Measurements from ENCODE around the gene SARS1. TPM values are rescaled to one million over a fixed set of nuclear protein-coding genes. Genes with fewer than 3 reads are reported as not detected.

The SARS1 gene
- total RNA-seq, 2 donors from 2014 or later = 123 to 132 TPM

GRCh38 chr1:109240158-109241152 is 26.7 kb downstream of the SARS1 start:
- Histone ChIP-seq H3K4me3 (no peak overlapping the region), H3K9me3 (no peaks in the 10 kb centered on the region), H3K27me3 (replicated peaks; ENCODE audit: insufficient read depth) (no peaks in the 10 kb centered on the region), H3K4me1 (replicated peaks) (no peaks in the 10 kb centered on the region), H3K27ac (peak overlapping the region; percentile 49 to 68), H3K36me3 (peaks cover 5 to 6% of the 10 kb centered on the region in 2 donors)
- intact Hi-C loops (cut with DNase I) = no loop called here
- WGBS = 11% methylated on average over 26 of the region's 26 CpGs
- peak in 1 of 4 experiments; percentile 12 for TF ChIP-seq CTCF (IDR thresholded peaks at IDR 0.05)
- peak; percentile 60 for TF ChIP-seq POLR2AphosphoS5 (IDR thresholded peaks at IDR 0.05)
- TF ChIP-seq POLR2A (IDR thresholded peaks at IDR 0.05) = no peak
- peak; percentile 71 for DNase-seq (ENCODE audit: low spot score)

- 52% methylated on average over 6 of the region's 6 CpGs for WGBS
- DNase-seq (ENCODE audit: low spot score) = no peak
- H3K36me3 ChIP-seq = peaks cover 0 to 3% of the 10 kb centered on the region in 2 donors
- H3K4me1 ChIP-seq (replicated peaks) = no peaks in the 10 kb centered on the region
- no peaks in the 10 kb centered on the region for H3K27me3 ChIP-seq (replicated peaks; ENCODE audit: insufficient read depth)
- no peak overlapping the region for H3K4me3 ChIP-seq
- TF ChIP-seq CTCF (IDR thresholded peaks at IDR 0.05) = no peak
- no peak for TF ChIP-seq POLR2AphosphoS5 (IDR thresholded peaks at IDR 0.05)
- no peak for TF ChIP-seq POLR2A (IDR thresholded peaks at IDR 0.05)
- no peaks in the 10 kb centered on the region for H3K9me3 ChIP-seq
- no peak overlapping the region for H3K27ac ChIP-seq
- intact Hi-C loops (cut with DNase I) = no loop called here
Observed at GRCh38 chr1:109241344-109241743, 27.6 kb downstream of the SARS1 start.

- no peak for TF ChIP-seq POLR2A (IDR thresholded peaks at IDR 0.05)
- TF ChIP-seq CTCF (IDR thresholded peaks at IDR 0.05) = no peak
- no peak for TF ChIP-seq POLR2AphosphoS5 (IDR thresholded peaks at IDR 0.05)
- no peaks in the 10 kb centered on the region for H3K9me3 ChIP-seq
- no peak overlapping the region for H3K4me3 ChIP-seq
- DNase-seq (ENCODE audit: low spot score) = no peak
- intact Hi-C loops (cut with DNase I) = no loop called here
- no peak overlapping the region for H3K27ac ChIP-seq
- no peaks in the 10 kb centered on the region for H3K27me3 ChIP-seq (replicated peaks; ENCODE audit: insufficient read depth)
- no peaks in the 10 kb centered on the region for H3K4me1 ChIP-seq (replicated peaks)
- 47% methylated on average over 8 of the region's 8 CpGs for whole genome bisulfite sequencing
- H3K36me3 ChIP-seq = no peaks in the 10 kb centered on the region
Observed at GRCh38 chr1:109241841-109242345, 28.2 kb downstream of the SARS1 start.

- no peak overlapping the region for H3K4me3 ChIP-seq
- no peak overlapping the region for H3K27ac ChIP-seq
- no peaks in the 10 kb centered on the region for H3K36me3 ChIP-seq
- H3K27me3 ChIP-seq (replicated peaks; ENCODE audit: insufficient read depth) = no peaks in the 10 kb centered on the region
- no peak for TF ChIP-seq POLR2AphosphoS5 (IDR thresholded peaks at IDR 0.05)
- WGBS = 31% methylated on average over 7 of the region's 7 CpGs
- no peaks in the 10 kb centered on the region for H3K9me3 ChIP-seq
- H3K4me1 ChIP-seq (replicated peaks) = no peaks in the 10 kb centered on the region
- no peak for DNase-seq (ENCODE audit: low spot score)
- intact Hi-C loops (cut with DNase I) = no loop called here
Observed at GRCh38 chr1:109242387-109242786, 28.7 kb downstream of the SARS1 start.

GRCh38 chr1:109243221-109243620 is 29.5 kb downstream of the SARS1 start:
- H3K9me3 ChIP-seq = no peaks in the 10 kb centered on the region
- no peaks in the 10 kb centered on the region for H3K36me3 ChIP-seq
- no peak overlapping the region for H3K4me3 ChIP-seq
- no peak overlapping the region for H3K27ac ChIP-seq
- no peak for DNase-seq (ENCODE audit: low spot score)
- H3K27me3 ChIP-seq (replicated peaks; ENCODE audit: insufficient read depth) = no peaks in the 10 kb centered on the region
- 69% methylated on average over 5 of the region's 5 CpGs for WGBS
- H3K4me1 ChIP-seq (replicated peaks) = no peaks in the 10 kb centered on the region
- intact Hi-C loops (cut with DNase I) = no loop called here
- TF ChIP-seq CTCF (IDR thresholded peaks at IDR 0.05) (no peak), POLR2AphosphoS5 (IDR thresholded peaks at IDR 0.05) (no peak), POLR2A (IDR thresholded peaks at IDR 0.05) (no peak)

Data from prostate gland (tissue), 2 donors.